ENCODE data around the gene NCAPG.

- TF ChIP-seq TAF1 (IDR thresholded peaks at IDR 0.05; ENCODE audit: borderline replicate concordance, insufficient read depth, low read length) = peak; percentile 85
- TF ChIP-seq POLR2AphosphoS5 (IDR thresholded peaks at IDR 0.05; ENCODE audit: low read depth, low read length) = peak; percentile 91
- peak; percentile 95 for TF ChIP-seq SIN3A (IDR thresholded peaks at IDR 0.05; ENCODE audit: borderline replicate concordance, insufficient read depth, low read length)
- TF ChIP-seq REST (IDR thresholded peaks at IDR 0.05; ENCODE audit: insufficient read depth in 1 of 2, low read depth in 2 of 2, low read length in 2 of 2) = peak; percentile 5 to 53; a peak in 1 of 4 replicates
- TF ChIP-seq FOXP2 (optimal IDR thresholded peaks at IDR 0.05; ENCODE audit: borderline replicate concordance, extremely low read depth, extremely low read length, insufficient read depth) = peak; percentile 34
Measured at GRCh38 chr4:17810260-17811077, at the start of gene NCAPG, which contains the start of gene DCAF16.
